Measurements from ENCODE around the gene TBX15.
"Not testable (repeated sequence)": the region's sequence is repeated elsewhere in the genome, so short reads cannot be mapped to it uniquely, and the experiment has no call there.

Gene TBX15

DNA sequence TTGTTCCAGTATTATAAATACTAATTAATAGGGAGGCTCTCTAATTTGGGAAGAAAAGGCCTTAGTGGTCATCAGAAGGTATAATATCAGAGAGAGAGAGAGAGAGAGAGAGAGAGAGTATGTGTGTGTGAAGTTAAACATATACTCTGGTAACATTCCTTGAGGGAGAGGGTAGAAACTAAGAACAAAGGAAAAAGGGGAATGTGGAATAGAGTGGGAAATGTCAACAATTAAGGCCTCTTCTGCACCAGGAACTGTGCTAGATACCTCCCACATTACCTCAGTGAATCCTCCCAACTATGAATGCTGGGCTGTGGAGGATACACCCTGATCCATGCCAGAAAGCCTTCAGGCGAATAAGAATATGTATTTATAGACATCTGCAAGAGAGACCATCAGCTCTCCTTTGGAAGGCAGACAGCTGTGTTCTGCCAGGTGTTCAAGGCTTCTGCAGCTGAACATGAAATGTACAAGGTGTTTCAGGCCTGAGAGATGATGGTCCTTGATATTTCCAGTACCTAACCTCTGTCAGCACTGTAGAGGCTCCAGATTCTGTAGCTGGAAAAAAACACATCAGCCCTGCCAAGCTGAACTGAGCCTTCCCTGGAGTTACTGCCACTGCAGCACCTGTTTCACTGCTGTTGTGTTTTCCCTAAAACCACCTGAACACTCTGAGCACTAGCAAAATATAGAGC lies 29.1 kb downstream of the TBX15 start:
- DNase-seq (ENCODE audit: low read depth in 2 of 2), result no peak

DNA sequence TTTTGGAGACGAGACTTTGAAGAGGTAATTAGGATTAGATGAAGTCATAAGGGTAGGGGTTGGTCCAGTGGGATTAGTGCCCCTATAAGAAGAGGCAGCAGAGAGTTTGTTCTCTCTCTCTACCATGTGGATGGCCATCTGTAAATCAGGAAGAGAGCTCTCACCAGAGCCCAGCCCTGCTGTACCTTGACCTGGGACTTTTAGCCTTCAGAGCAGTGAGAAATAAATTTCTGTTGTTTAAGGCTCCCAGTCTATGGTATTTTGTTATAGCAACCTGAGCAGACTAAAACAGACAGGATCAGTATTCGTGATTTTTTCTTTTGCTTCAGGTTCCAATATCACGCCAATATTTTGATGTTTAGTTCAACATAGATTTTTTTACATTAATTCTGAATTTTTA lies 30.0 kb downstream of the TBX15 start:
- no peak for DNase-seq (ENCODE audit: low read depth in 2 of 2)

DNA sequence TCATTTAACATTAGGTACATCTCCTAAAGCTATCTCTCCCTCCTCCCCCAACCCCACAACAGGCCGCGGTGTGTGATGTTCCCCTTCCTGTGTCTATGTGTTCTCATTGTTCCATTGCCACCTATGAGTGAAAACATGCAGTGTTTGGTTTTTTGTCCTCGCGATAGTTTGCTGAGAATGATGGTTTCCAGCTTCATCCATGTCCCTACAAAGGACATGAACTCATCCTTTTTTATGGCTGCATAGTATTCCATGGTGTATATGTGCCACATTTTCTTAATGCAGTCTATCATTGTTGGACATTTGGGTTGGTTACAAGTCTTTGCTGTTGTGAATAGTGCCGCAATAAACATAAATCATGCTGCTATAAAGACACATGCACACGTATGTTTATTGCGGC lies 30.6 kb downstream of the TBX15 start:
- DNase-seq (ENCODE audit: low read depth in 2 of 2), result not testable (repeated sequence)

DNA sequence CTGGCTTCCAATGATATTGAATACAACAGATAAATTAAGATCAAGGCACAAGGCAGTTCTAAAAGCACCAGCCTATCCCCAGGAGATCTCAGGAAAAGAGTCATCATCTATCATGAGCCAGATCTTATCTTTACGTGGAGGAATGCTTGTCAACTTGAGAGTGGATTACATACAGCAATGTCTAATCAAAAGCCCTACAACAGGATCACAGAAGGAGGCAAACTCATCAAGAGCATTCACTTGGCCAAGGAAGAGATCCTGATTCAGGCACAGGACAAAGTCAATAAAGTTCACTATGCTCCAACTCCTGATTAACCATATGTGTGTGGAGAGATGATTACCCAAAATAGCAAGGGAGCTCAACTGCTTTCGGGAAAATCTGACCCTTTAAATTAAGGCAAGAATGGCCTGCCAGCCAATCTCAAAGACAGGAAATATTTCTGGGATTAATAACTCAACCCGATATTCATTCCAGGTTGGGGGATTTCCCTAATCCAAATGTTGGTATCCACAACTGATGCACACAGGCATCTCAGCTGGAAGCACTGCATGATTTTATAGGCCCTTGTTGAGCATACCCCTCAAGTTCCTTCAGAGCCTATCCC lies 33.7 kb downstream of the TBX15 start:
- no peak for DNase-seq (ENCODE audit: low read depth in 2 of 2)

DNA sequence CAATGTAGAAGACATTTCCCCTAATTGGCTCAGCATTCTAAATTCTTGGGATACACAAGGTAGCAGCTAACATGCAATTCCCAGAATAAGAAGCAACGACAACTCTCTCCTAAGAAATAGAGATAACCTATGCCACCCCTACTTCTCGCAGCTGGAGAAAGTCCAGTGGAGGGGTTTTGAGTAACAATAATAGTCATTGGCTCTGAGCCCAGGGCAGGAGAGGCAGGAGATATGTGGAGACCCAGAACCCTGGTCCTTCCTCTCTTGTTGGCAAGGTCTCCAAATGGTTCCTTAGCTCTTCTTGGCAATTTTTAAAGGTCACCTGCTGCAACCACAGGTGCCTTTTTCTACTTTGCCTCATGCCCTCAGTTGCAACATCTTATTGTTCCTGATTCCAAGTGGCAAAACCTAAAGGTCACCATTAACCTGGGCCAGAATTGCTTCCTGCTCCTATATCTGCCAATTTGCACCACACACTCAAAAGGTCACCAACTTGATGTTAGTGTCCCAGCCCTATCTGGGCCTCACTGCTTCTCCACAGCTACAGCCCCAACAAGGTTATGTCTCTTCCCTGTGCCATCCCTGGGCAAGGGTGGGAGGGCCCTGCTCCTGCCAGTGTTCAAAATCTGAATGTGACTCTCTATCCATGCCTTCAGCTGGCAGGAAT lies 36.7 kb downstream of the TBX15 start:
- DNase-seq (ENCODE audit: low read depth in 2 of 2), result no peak

DNA sequence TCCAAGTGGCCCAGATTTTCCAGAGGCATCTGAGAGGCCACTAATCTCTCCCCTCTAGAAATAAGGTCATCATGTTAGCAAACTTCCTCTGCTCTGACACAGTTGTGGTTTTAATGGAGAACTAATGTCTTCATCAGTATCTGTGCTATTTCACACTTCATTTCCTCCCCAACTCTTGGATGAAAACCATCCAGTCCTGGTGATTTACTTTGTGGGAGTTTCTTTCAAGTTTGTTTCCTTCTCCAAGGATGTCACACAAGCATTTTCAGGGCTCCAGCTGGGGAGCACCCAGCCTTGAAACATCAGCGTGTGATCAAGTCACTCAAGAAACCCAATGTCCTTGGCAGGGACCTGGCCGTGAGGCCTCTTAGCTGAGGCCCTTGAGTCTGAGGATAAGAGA lies 38.8 kb downstream of the TBX15 start:
- no peak for DNase-seq (ENCODE audit: low read depth in 2 of 2)

DNA sequence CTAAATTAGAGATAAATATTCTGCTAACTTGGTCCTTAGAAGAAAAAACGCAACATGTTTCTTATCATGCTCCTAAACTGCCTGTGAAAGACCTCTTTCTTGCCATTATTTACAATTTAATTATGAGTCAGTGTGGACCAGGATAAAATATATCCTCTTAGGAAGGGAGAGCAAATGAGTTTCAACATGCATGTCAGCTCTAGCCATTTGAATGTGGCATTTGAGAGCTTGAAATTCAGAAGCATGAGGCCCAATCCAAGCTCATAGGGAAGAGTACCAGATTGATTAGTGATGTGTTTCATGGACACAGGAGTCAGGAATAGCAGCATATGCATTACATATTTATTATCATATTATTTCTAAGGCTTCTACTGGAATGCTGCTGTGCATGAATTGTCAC lies 39.3 kb downstream of the TBX15 start:
- no peak for DNase-seq (ENCODE audit: low read depth in 2 of 2)

DNA sequence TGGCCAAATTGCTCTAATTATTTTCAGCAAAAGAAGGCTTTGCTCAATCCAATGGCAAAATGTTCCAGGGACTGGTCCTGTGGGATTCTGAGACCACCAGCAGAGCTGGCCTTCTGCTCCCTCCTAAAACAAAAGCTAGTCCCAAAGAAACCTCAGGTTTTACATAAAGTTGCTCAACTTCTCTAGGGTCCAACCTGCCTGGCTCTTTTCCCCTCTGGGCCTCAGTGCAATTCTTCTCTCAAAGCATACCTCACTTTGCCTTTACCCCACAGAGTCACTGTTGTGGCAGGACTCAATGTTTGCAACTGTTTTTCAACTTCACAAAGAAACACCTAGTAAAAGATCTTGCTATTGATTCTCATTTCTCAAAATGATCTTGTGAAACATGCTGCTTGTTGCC lies 39.8 kb downstream of the TBX15 start:
- no peak for DNase-seq (ENCODE audit: low read depth in 2 of 2)

DNA sequence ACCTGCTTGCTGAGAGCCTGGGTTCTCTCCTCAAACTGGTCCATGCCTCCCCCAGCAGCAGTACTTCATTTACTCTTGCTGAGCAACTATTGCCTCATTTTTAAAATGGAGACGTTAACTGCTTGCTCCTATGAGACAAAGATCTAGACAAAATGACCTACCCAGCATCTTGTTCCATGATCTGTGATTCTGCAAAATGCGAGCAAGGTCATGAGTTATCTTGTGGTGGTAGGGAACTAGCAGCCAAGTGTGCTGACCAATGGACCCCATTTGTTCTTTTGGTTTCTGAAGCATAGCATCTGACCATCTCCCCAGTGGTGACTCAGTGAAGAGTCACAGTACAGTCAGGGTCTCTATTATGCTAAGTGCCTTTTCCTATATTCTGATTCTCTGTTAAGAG lies 40.4 kb downstream of the TBX15 start:
- DNase-seq (ENCODE audit: low read depth in 2 of 2), result no peak

DNA sequence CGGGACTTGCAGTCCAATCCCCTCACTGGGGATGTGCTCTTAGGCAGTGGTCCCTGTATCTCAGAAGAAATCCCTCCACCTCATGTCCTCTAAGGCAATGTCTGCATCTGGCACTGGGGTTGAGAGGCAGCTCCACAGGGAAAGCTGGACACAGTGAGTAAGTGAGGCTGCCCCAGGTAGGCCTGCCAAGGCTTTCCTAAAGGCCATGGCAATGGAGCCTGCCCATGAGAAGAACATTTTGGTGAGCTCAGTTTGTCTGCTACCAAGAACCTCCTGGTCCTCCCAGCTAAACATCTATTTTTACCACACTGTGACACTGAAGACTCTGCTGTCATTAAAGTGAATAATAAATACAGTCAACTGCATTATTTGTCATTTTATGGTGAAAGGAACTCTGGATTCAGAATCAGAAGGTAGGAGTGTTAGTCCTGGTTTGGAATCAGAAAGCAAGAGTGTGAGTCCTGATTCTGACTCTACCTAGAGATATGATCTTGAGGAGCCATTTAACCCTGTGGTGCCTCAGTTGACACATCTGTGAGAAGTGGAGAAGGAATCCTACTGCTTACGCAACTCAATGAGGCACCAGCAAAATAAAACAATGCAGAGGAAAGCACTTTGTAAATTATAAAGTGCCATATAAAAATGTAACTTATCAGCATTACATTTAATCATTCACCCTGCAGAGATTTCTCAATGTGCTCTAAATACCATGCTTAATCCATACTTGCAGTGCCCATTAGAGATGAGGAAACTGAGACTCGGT lies 41.0 kb downstream of the TBX15 start:
- no peak for DNase-seq (ENCODE audit: low read depth in 2 of 2)

DNA sequence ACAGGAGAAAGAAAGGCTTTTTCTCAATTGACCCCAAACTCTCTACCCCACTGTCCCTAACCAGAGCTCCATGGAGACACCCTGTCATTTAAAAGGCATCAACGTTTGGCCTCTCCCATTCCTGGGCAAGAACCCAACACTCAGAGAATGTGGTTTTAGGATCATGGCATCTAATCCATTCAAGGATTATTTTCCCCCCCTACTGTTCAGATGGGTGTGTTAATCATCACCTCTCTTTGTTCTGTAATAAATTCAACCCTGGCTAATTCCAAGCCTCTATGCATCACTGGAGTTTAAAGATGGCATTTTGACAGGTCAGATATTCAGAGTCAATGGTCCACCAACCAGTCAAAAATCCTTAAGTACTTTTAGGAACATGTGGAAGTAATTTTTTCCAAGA lies 42.7 kb downstream of the TBX15 start:
- no peak for DNase-seq (ENCODE audit: low read depth in 2 of 2)

DNA sequence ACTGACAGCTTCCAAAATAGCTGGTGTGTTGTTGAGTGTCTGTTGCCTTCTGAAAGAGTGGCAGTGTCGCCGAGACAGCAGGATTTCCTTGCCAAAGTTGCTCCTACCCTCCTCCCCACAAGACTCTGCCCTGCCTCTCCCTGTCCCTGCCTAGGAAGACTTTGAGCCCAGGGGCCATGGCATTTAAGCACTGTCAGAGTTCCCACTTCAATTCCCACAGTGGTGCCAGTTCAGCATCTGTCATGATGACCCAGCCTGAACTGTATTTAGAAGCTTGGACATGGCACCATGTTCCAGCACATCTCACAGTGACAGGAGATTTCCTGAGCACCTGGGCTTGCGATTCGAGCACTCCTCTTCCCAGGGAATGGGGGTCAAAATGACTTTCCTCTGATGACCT lies 43.6 kb downstream of the TBX15 start:
- DNase-seq (ENCODE audit: low read depth in 2 of 2), result no peak

DNA sequence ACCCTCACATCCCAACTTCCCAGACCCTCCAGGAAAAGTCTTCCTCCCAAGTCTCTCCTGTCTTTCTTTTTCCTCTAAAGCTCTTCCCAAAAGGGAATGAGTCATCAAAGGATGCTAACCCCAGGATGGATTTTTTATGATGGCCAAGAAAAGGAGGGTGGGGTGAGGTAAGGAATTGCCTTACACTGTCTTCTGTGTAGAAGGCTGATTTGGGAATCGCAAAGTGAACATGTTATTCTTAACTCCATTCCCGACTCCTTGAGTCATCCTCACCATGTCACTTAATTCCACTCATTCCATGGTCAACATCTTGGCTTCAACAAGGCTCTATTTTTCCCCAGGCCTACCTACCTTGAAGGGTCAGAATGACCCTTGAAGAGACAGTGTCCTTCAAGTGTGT lies 44.0 kb downstream of the TBX15 start:
- no peak for DNase-seq (ENCODE audit: low read depth in 2 of 2)

DNA sequence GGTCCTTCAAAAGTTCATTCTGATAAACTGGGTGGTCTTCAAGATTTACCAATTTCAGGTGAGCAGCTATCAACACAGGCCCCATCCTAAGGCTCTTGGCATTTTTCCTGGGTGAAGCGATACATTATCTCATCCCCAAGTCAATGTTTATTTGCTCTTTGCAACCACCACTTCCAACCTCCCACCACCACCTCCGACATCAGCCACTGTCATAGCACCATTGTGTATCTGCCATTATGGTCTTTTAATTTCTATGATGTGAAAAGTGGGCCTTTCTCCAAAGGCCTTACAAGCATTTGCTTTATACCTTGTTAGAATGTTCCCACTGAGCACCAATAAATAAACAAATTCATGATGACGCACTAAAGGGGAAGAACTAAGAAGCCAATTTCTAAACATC lies 47.2 kb downstream of the TBX15 start:
- no peak for DNase-seq (ENCODE audit: low read depth in 2 of 2)

DNA sequence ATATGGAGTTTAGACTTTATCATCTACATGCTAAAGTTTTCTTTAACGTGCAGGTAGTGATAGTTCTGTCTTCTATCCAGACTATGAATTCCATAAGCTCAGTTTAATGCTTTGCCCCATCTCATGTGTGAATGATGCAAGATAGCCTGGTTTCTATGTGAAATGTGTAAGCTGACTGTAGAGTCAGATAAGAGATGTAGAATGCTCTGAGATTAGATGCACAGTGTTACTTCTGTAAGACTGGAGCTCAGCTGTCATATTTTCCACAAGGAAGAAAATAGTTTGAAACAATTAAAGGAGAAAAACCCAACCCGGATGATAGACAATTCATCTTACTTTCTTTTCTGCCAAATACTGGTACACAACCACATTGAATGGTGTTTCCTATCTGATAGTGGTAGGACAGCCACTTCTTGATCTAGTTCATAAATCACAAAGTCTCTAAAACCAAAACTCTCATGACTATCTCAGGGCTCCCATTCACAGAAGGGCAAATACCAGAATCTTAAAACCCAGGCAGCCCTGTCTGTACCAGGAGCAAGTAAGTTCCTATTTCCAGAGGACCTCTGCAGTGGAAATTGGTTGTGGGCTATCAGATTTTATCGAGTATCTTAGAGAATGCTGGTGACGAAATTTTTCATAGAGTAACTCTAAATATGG lies 50.6 kb downstream of the TBX15 start:
- no peak for DNase-seq (ENCODE audit: low read depth in 2 of 2)

DNA sequence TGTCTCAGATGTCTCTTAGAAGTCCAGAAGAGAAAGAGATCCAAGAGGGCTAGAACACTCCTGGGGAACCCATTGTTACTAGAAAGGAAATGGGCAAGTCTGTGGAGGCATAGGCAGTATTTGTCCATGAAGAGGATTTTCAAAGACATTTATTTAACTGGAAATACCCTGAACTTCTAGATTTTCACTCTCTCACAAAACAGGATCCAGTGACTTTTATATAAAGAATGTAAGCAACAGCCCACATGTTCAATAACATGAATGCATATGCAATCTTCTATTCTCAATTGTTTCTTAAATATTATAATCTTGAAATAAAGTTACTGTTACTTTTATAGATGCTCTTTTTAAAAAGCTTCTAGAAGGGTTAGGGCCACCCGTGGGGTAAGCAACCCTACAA lies 53.4 kb downstream of the TBX15 start:
- DNase-seq (ENCODE audit: low read depth in 2 of 2), result no peak

DNA sequence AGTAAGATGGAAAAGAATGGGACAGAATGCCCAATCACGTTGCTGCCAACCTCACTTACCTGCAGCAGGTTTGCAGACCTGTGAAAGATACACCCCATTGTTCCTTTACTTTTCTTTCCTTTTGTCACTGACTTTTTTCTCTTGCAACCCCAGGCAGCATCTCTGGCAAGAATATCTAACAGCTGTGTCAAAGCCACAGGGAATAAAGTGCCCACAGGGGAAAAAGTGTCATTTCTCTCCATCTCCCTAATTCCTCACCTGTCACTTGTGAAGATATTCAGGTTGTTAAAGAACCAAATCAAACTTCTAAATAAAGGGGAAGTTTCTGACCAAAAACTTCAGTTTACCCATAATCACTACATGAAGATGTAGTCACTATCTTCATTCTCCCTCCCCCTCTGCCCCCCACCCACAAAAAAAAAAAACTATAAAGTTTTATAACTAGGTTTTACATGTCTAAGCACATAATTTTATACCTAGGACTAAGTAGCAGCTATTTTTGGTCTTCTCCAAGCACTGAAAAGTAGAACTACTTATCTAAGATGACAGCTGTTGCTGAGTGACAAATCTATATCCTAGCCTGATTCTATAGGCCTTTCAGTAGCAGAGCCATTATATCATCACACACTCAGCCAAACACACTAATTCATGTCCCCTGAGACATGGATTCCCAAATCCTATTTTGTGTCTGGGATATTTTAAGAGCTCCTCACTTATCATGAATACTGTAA lies 54.9 kb downstream of the TBX15 start:
- DNase-seq (ENCODE audit: low read depth in 2 of 2), result no peak

DNA sequence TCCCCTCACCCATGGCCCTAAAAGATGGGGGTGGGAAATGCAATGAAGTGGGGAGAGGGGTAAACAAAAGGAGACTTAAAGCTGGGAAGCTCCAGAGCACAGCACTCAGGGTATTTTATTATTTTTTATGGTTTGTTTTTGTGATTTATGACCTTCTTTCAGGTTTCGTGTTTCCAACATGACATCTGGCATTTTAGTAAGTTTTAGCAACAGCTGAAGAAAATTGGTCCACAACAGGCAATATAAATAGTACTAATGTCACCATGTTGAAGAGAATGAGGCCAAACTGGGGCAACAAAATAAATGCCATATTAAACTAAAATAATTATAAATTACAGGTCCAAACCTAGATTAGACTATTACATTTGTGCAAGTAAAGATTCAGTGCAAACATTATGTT lies 56.3 kb downstream of the TBX15 start:
- no peak for DNase-seq (ENCODE audit: low read depth in 2 of 2)

DNA sequence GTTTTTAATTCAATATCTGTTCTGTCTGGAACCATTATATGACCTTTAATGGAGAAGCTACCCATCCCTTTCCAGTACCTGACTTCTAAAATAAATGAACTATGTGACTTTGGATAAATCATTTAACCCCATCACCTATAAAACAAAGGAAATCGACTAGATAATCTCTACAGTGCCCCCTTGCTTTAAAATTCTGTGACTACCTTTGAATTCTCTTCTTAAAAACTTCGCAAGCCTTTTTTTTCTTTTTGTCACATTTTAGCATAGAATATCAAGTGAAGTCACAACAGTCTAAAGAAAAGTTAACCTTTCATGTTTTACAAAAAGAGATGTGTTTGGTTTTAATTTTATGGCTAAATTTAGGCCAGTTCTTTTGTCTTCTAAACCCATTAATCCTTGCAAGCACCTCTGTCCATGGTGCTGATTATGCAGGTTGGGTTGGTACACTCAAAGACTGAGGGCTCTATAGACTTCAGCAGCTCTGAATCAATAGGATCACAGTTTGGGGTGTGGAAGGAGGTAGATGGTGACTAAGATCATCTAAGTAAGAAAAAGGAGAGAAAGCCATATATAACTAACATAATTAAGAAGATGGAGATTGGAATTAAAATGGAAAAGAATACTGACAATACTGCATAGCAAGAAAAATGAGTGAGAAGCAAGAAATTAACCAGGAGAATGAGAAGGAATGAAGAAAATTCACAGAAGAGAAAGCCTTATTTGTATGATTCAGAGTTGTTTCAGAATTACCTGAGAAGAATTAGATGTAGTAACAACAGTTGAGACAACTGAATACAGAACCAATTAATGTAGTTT lies 59.2 kb downstream of the TBX15 start:
- DNase-seq (ENCODE audit: low read depth in 2 of 2), result no peak

DNA sequence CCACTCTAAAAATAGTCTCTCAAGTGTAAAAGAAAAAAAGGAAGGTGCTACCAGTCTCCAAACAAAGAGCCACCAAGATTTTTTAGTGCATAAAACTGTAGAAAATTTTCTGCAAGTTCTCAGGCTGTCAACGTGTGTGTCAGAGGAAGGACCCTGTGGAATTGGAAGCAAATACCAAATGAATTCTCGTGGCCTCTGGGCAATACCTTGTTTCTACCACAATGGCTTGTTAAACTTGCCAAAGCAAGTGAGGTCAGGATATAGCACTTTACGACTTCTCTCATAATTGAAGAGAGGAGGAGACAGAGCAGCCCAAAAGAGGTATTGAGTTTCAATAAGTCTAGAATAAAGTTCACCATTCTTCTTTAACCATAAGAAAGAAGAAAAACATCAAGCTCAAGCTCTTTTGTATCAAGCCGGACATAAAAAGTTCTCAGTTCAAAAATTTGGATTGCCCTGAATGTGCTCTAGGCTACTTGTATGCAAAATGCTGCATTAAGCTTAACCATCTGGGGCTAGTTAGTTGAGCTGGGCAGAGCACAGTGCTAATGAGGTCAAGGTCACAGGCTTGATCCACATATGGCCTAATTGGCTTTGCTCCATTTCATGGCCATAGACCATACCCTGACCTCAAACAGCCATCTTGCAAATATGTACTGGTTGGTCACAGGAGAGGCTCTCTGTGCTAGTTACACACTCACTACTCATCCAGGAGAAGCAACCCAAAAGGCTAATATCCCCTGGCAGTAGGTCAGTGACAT lies 60.5 kb downstream of the TBX15 start:
- no peak for DNase-seq (ENCODE audit: low read depth in 2 of 2)

All from stimulated activated CD8-positive, alpha-beta memory T cell treated with anti-CD3 and anti-CD28 coated beads, Interleukin-15, amount 100 ng/mL, for 48 hours (primary cell).